ENCODE results near the gene PVALB.

Gene PVALB

DNA sequence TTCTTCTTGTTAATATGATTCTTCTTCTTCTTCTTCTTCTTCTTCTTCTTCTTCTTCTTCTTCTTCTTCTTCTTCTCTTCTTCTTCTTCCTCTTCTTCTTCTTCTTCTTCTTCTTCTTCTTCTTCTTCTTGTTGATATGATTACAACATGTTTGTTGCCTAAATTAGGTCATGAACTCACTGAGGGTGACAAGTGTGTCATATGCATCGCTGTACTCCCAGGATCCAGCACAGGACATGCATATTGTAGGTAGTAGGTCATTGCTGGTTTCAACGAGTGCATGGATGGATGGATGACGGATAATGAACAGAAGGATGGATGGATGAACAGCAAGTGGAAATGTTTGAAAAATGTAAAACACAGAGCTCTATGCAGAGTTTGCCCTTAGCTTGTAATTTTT lies 14.9 kb upstream of the PVALB start:
- no peak for FAIRE-seq
- TF ChIP-seq POLR2A (IDR thresholded peaks at IDR 0.05; ENCODE audit: low read depth, low read length): no peak

DNA sequence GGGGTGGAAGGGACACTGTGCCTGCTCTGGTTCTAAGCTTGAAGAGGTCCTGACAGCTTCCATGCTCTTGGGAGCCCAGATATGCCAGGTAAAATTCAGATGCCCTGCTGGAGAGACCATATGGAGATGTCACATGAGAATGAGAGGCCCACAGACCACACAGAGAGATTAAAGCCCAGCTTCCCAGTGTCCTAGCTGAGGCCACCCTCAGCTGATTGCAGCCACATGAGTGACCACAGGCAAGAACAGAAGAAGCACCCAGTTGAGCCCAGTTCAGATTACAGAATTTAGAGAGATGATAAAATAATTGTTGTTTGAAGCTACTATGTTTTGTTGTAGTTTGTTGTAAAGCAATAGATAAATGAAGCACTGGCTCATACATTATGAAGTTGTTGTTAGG lies 14.4 kb upstream of the PVALB start:
- TF ChIP-seq POLR2A (IDR thresholded peaks at IDR 0.05; ENCODE audit: low read depth, low read length): no peak
- DNase-seq (ENCODE audit: insufficient read length, low spot score) (no peak), FAIRE-seq (no peak)

More for the DNA sequence above, 14.9 kb upstream of the PVALB start:
- DNase-seq (ENCODE audit: insufficient read length, low spot score): no peak

DNA sequence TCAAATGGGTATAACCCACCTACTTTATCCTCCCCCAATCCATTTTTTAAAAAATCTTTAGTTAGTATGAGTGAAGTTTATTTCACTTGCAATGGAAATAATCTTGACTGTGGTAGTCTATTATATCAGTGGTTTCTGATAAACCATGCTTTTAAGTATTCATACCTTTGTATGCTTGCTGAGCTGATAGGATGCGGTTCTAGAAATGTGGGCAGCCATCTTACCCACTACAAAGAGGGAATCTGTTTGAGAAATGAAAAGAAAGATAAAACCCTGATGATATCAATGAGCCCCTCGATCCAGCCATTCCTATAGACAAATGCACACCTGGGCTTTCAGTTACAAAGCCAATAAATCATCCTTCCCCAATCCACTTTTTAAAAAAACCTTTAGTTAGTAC lies 13.8 kb upstream of the PVALB start:
- no peak for FAIRE-seq

DNA sequence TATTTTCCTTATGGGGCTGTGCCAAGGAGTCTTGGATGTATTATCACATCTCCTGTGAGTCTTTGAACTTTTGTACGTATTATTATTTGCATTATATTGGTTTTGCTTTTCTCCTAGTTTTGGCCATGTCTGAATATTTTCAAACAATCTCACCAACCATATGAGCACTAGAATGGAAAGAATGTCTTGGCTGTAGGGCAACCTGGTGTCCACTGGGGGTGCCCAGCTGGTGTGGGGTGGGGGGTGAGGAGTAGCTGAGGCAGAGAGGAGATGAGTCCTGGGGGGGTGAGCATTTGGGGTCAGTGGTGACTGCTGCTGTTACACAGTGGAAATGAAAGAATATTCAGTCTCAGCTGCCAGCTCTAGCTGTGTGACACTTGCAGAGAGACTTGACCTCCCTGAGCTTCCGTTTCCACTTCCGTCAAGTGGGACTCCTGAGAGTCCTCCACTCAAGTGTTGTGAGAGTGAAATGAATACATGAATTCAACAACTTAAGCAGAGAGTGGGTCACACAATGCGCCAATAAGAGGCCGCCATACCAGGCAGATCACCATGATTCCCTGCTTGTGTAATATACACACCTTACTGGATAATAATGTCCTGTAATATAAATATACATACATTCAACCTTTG lies 12.7 kb upstream of the PVALB start:
- DNase-seq (ENCODE audit: insufficient read length, low spot score): no peak
- no peak for TF ChIP-seq POLR2A (IDR thresholded peaks at IDR 0.05; ENCODE audit: low read depth, low read length)
- no peak for FAIRE-seq

More for the DNA sequence above, 13.8 kb upstream of the PVALB start:
- no peak for DNase-seq (ENCODE audit: insufficient read length, low spot score)
- TF ChIP-seq POLR2A (IDR thresholded peaks at IDR 0.05; ENCODE audit: low read depth, low read length): no peak

DNA sequence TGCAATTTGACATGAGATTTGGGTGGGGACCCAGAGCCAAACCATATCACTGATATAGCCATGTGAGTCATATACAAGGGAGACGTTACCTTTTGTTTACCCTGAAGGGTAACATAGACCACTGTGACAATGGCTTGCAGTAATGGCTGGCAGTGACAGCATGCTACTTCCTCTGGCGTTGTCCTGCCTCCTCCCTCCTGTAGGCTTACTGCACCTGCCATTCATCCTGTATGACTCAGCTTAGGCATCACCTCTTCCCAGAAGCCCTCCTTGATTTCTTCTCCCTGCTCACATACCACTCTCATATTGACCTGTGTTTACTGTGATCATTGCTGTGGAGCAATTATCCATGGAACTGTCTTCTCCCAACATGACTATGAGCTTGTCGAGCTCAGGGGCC lies 12.0 kb upstream of the PVALB start:
- TF ChIP-seq POLR2A (IDR thresholded peaks at IDR 0.05; ENCODE audit: low read depth, low read length): no peak
- FAIRE-seq (no peak), DNase-seq (ENCODE audit: insufficient read length, low spot score) (no peak)

DNA sequence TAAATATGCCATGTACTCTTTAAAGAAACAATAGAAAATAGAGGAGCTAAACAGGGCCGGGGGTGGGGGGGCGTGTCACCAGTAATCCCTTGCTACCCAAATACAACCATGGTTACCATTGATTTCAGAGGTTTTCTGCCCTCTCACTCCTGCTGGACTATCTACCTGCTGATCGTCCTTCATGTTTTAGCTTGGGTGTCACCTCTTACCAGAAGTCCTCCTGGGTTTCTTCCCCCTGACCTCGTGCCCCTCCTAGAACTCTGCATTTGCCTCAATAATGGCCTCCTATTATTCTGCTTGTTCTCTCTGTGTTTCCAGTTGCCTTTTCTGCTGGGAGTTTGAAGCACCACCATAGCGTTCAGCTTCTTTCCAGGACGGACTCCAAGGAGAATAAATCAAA lies 9.4 kb upstream of the PVALB start:
- FAIRE-seq (no peak), DNase-seq (ENCODE audit: insufficient read length, low spot score) (no peak)
- no peak for TF ChIP-seq POLR2A (IDR thresholded peaks at IDR 0.05; ENCODE audit: low read depth, low read length)

DNA sequence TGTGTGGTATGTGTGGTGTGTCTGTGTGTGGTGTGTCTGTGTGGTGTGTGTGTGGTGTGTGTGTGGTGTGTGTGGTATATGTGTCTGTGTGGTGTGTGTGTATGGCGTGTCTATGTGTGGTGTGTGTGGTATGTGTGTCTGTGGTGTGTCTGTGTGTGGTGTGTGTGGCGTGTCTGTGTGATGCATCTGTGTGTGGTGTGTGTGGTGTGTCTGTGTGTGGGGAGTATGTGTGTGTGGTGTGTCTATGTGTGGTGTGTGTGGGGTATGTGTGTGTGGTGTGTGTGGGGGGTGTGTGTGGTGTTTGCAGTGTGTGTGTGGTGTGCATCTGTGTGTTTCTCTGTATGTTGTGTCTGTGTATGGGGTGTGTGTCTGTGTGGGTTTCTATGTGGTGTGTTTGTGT lies 7.8 kb upstream of the PVALB start:
- no peak for TF ChIP-seq POLR2A (IDR thresholded peaks at IDR 0.05; ENCODE audit: low read depth, low read length)
- no peak for DNase-seq (ENCODE audit: insufficient read length, low spot score)
- no peak for FAIRE-seq

DNA sequence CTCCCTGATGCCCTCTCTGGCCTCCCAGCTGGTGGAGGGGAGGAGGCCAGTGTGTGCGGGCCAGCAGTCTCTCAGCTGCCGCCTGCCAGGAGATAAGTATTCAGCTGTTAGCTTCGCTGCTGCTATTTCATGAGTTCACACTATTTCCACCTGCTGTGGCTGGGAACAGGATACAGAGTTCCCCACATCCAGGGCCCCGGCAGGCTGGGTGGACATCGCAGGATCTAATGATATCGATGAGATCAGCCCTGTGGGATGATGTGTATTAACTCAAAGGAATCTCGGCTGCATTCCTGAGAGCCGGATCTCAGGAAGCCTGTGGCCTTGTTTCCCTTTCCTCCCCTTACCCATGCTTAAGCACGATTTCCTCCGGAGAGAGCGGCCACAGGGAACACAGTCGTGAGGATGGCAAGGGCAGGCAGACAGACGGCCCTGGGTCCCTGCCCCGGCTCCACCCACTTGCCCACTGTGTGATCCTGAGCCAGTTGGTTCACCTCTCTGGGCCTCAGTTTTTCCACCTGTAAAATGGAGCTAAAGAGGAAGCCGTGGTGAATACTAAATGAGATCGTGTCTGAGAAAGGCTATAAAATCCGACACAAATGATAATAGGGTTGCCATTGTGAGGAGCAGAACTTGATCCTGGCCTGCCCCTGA lies 6.5 kb upstream of the PVALB start:
- no peak for FAIRE-seq
- TF ChIP-seq POLR2A (IDR thresholded peaks at IDR 0.05; ENCODE audit: low read depth, low read length): no peak
- no peak for DNase-seq (ENCODE audit: insufficient read length, low spot score)

DNA sequence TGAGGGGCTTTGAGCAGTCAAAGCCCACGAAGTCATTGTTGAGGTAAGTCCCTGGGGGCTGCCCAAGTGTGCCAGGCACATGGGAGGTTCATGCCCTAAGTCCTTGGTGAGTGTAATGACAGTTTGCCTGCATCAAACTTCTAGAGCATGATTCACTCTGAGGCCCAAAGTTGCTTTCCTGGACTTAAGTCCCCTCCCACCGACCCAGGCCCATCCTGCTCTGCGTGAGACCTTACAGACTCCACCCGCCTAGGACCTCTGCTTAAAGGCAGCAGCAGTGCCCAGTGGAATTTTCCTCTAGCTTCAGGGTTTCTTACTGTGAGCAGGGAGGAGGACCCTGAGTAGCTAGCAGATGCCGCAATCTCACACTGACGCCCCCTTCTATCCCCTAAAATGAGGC lies 5.7 kb upstream of the PVALB start:
- DNase-seq (ENCODE audit: insufficient read length, low spot score) (no peak), FAIRE-seq (no peak)

DNA sequence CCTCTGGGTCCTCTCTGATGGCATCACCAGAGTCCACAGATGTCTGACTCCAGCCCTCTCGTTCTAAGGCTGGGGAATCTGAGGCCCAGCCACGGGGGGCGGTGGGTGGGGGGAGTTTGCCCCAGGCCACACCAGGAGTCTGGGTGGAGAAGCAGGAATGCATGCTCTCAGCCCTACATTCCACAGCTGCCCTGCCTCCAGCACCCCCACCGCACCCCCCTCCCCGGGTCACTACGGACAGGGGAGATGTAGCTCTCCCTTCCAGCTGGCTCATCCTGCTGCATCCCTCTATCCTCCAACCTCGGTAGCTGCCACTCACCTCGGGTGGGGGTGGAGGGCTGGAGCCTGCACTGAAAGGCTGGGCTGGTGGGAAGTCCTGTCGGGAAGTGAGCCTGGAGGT lies 2.3 kb upstream of the PVALB start:
- no peak for TF ChIP-seq POLR2A (IDR thresholded peaks at IDR 0.05; ENCODE audit: low read depth, low read length)
- no peak for DNase-seq (ENCODE audit: insufficient read length, low spot score)
- no peak for FAIRE-seq

More for the DNA sequence above, 5.7 kb upstream of the PVALB start:
- TF ChIP-seq POLR2A (IDR thresholded peaks at IDR 0.05; ENCODE audit: low read depth, low read length): no peak

DNA sequence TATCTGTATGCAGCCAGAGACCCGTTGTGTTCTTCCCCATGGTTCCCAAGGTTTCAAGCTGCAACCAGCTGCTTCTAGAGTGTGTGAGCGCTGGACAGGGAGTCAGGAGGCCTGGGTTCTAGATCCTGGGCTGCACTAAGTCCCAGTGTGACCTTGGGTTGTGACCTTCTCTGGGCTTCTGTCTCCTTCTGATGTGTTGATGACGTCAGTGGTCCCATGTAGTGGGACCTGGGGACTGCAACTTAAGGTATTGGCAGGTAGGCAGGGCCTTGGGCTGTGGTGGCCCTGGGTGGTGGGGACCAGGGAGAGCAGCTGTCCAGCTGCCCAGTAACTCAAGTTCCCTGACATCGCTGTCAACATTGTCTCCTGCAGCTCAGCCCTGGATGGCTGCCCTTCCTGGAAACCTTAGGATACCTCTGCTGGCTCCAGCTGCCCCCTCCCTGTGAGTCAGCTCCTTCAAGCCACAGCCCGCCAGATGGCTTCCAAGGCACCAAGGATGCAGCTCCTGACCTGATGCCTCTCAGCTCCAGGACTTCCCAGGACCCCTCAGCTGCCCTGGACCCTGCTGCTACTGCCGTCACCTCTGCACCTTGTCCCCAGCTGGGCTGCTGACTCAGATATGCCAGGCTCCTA lies 1.3 kb upstream of the PVALB start:
- TF ChIP-seq POLR2A (IDR thresholded peaks at IDR 0.05; ENCODE audit: low read depth, low read length): no peak
- DNase-seq (ENCODE audit: insufficient read length, low spot score) (peak; percentile 61), FAIRE-seq (no peak)

DNA sequence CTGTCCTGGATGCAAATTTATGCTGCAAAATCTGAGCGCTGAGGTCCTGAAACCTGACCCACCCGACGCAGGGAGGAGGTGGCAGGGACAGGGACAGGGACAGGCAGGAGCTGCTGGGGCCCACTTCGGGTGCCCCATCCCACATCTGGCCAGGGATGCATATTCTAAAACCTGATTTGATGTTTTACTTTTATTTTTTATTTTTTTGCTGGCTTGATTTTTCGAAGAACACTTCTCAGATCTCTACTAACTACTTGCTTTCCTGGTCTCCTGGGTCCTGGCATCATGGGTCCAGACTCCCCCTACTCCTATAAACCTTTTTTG lies 652 bp upstream of the PVALB start:
- TF ChIP-seq POLR2A (IDR thresholded peaks at IDR 0.05; ENCODE audit: low read depth, low read length): no peak
- no peak for FAIRE-seq

DNA sequence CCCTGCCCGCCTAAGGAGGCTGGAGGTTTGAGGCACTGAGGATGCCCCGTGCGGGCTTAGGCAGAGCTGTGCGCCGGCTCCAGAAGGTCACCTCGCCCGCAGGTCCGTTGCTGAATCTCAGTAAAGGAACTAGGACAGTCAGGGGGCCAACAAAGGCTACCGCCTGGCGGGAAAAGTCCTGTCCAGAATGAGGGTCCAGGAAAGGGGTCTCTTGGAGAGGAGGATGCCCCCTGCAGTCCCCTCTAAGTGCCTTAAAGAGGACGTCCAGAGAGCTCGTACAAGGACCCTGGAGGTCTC lies 548 bp downstream of the PVALB start:
- DNase-seq (ENCODE audit: insufficient read length, low spot score) (no peak), FAIRE-seq (no peak)
- no peak for TF ChIP-seq POLR2A (IDR thresholded peaks at IDR 0.05; ENCODE audit: low read depth, low read length)

More for the DNA sequence above, 652 bp upstream of the PVALB start:
- DNase-seq (ENCODE audit: insufficient read length, low spot score): no peak

DNA sequence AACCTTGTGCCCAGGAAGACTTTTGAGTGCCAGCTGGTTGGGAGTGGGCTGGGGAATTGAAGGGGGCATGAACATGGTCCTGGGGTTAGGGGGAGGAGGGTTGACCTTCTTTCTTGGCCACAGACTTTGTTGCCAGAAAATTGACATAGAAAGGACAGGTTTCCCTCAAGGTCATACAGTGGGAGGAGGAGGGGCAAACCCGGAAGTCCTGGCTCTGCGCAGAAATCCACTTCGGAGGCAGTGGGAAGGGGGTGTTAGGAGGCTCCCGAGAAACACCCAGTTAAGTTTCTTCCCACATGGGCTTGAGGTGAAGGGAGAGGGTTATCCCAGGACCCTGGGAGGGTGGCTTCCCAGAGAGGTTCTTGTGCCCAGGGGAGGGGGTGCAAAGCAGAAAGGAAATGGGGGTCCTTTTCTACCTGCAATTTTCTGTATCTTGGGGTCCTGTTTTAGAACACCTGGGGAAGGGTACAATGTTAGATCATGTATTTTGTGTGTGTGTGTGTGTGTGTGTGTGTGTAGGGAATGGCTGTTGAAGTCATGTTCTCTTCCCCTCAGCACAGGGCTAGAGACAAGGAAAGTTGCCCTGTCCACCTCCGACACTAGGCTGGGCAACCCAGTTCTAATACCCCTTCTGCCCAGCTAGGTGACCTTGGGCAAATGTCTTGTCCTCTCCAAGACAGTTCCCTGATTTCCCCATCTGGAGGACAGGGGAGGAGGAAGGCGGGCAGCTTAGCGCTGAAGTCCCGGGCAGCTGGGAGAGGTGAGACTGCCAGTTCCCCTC lies 1.1 kb downstream of the PVALB start:
- FAIRE-seq (no peak), DNase-seq (ENCODE audit: insufficient read length, low spot score) (no peak)
- TF ChIP-seq POLR2A (IDR thresholded peaks at IDR 0.05; ENCODE audit: low read depth, low read length): no peak
